GM23248 (cell line): ENCODE measurements around the gene CDH3. TPM values are rescaled to one million over a fixed set of nuclear protein-coding genes. Genes with fewer than 3 reads are reported as not detected.
A peak's percentile ranks its signal among the peaks of the same experiment; 100 is the strongest.

ENCODE experiments used
- DNase-seq: peaks from one replicate; pipeline ENCODE4 v3.0.0-alpha.2; 2015
- H2AFZ ChIP-seq: fragments of 200-600 bp; sonication (generic); 2 replicates; pipeline ENCODE4 v1.6.1; 2016; ENCODE audit warnings: antibody characterized with exemption
- H3F3A ChIP-seq: fragments of 200-600 bp; sonication (generic); 2 replicates; pipeline ENCODE4 v1.6.1; 2016; ENCODE audit warnings: mild to moderate bottlenecking, antibody characterized with exemption, mixed run types; ENCODE audit not compliant: insufficient read depth
- H3K27ac ChIP-seq: fragments of 200-600 bp; sonication (generic); 2 replicates; pipeline ENCODE4 v1.5.1; 2016; ENCODE audit warnings: mild to moderate bottlenecking
- H3K27me3 ChIP-seq: fragments of 200-600 bp; sonication (generic); replicated peaks from 2 replicates; pipeline ENCODE4 v1.6.1; 2016; ENCODE audit warnings: mild to moderate bottlenecking; ENCODE audit not compliant: insufficient read depth
- H3K36me3 ChIP-seq: fragments of 200-600 bp; sonication (generic); 2 replicates; pipeline ENCODE4 v1.6.1; 2016; ENCODE audit warnings: low read depth, mild to moderate bottlenecking
- H3K4me1 ChIP-seq: fragments of 200-600 bp; sonication (generic); 2 replicates; pipeline ENCODE4 v1.6.1; 2016; ENCODE audit warnings: mild to moderate bottlenecking; ENCODE audit not compliant: insufficient read depth
- H3K4me2 ChIP-seq: fragments of 200-600 bp; sonication (generic); one replicate; pipeline ENCODE4 v1.6.1; 2016; ENCODE audit warnings: mild to moderate bottlenecking; ENCODE audit not compliant: unreplicated experiment
- H3K4me3 ChIP-seq: fragments of 200-600 bp; sonication (generic); 2 replicates; pipeline ENCODE4 v1.5.1; 2016; ENCODE audit warnings: mild to moderate bottlenecking
- H3K79me2 ChIP-seq: fragments of 200-600 bp; sonication (generic); 2 replicates; pipeline ENCODE4 v1.6.1; 2016; ENCODE audit warnings: mild to moderate bottlenecking; ENCODE audit not compliant: insufficient read depth
- H3K9ac ChIP-seq: fragments of 200-600 bp; sonication (generic); 2 replicates; pipeline ENCODE4 v1.6.1; 2016; ENCODE audit warnings: mild to moderate bottlenecking
- H3K9me2 ChIP-seq: fragments of 200-600 bp; sonication (generic); 2 replicates; pipeline ENCODE4 v1.6.1; 2016; ENCODE audit warnings: mixed run types, mild to moderate bottlenecking, moderate library complexity; ENCODE audit not compliant: insufficient read depth
- H3K9me3 ChIP-seq: fragments of 200-600 bp; sonication (generic); one replicate; pipeline ENCODE4 v1.6.1; 2017; ENCODE audit warnings: low read depth
- H4K20me1 ChIP-seq: fragments of 200-600 bp; sonication (generic); 2 replicates; pipeline ENCODE4 v1.6.0; 2016; ENCODE audit not compliant: insufficient read depth
- EZH2 ChIP-seq: fragments of 200-600 bp; sonication (generic); IDR thresholded peaks from 2 replicates; pipeline ENCODE4 v1.6.1; 2018; ENCODE audit warnings: antibody characterized with exemption, mild to moderate bottlenecking; ENCODE audit not compliant: insufficient read depth, poor library complexity, severe bottlenecking
- EZH2phosphoT487 ChIP-seq: fragments of 200-600 bp; sonication (generic); IDR thresholded peaks from 2 replicates; pipeline ENCODE4 v1.6.1; 2018; ENCODE audit warnings: antibody characterized with exemption, moderate library complexity, mild to moderate bottlenecking, low read depth; ENCODE audit not compliant: insufficient read depth
- WGBS, 2 experiments: methylation state at CpG; one replicate each; pipeline ENCODE4 v1.1.6; 2015 to 2017; ENCODE audit warnings: low lambda C conversion rate in 2 of 2, low coverage in 1 of 2; ENCODE audit errors: missing lambda C conversion rate in 2 of 2; 5-methylcytosine and 5-hydroxymethylcytosine counted together
- in situ Hi-C: fragments of 300-500 bp; cut with MboI; formaldehyde crosslinking; loops from 2 replicates; pipeline ENCODE4 v1.15.0; 2020
- polyA plus RNA-seq: library from polyadenylated mRNA; unstranded; fragments of >200 nt; fragmentation: Nextera tagmentation; extraction: Ambion mirVana; gene quantifications from 2 replicates; pipeline ENCODE4 v1.2.1, GENCODE V29; 2016
- total RNA-seq: library from RNA; depleted of rRNA; stranded (reverse); fragments of >200 nt; shearing (Covaris generic); gene quantifications from 2 replicates; pipeline ENCODE4 v1.2.3, GENCODE V29; 2014

CDH3 gene
- total and polyA plus RNA-seq, 2 experiments from 2014 or later: not detected

DNA sequence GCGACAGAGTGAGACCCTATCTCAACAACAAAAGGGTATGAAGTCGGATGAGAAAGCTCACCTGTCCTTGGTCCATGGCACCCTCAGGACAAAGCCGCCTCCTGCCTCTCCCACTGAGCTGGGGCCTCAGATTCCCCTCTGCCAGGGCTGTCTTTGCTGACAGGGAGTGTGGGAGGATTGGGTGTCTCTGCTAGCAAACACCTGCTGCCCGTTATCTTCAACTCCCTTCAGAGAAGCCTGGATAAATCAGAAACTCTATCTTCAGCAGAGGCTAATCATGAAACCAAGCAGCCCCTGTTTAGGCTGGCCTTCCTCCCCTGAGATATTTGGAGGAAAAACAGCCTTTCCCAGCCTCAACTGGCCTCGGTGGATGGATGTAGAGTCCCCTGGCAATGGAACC is 55.7 kb downstream of the CDH3 start:
- Histone ChIP-seq H2AFZ (no peak overlapping the region), H3K9ac (no peak overlapping the region), H4K20me1 (no peaks in the 10 kb centered on the region), H3K4me1 (no peaks in the 10 kb centered on the region), H3K36me3 (no peaks in the 10 kb centered on the region), H3K27me3 (peaks cover 17% of the 10 kb centered on the region), H3K79me2 (no peaks in the 10 kb centered on the region), H3F3A (no peaks in the 10 kb centered on the region), H3K9me3 (no peaks in the 10 kb centered on the region), H3K4me3 (no peak overlapping the region), H3K27ac (no peak overlapping the region), H3K9me2 (no peaks in the 10 kb centered on the region), H3K4me2 (no peak overlapping the region)
- in situ Hi-C loops: loop anchor here (25.0 kb wide), 1 partner anchor 411 kb away; the partner anchor contains the start of gene HAS3
- TF ChIP-seq EZH2: no peak
- WGBS, 2 experiments: 64 to 71% methylated on average over 5 of the region's 5 CpGs
- DNase-seq: no peak

DNA sequence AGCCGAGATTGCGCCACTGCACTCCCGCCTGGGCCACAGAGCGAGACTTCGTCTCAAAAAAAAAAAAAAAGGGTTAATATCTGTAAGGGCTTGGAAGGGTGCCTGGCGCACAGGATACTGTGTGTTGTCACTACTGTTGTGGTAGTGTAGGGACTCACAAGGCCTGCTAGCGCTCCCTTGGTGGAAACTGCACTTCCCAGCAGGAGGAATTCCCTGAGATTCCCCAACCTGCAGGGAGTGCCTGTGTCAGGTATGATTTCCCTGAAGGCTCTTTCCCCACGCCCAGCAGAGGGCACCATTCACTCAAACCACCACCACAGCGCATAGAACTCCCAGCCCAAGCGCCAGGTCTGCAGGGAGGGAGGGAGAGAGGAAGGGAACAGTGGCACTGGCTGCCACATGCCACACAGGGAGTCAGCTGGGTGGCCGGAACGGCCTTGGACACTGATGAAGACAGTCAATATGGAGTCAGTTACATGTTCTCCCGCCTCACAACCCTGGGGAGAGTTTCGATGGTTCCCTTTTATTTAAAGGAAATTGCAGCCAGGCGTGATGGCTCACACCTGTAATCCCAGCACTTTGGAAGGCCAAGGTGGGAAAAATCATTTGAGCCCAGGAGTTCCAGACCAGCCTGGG is 59.2 kb downstream of the CDH3 start:
- Histone ChIP-seq H3F3A (no peaks in the 10 kb centered on the region), H3K4me1 (no peaks in the 10 kb centered on the region), H3K9me2 (no peaks in the 10 kb centered on the region), H3K4me3 (no peak overlapping the region), H3K27ac (no peak overlapping the region), H3K4me2 (no peak overlapping the region), H3K9me3 (no peaks in the 10 kb centered on the region), H4K20me1 (no peaks in the 10 kb centered on the region), H3K9ac (no peak overlapping the region), H2AFZ (no peak overlapping the region), H3K27me3 (peaks cover 3% of the 10 kb centered on the region; the same call in 1 of the 2 replicates), H3K79me2 (no peaks in the 10 kb centered on the region), H3K36me3 (no peaks in the 10 kb centered on the region)
- WGBS, 2 experiments: 32 to 34% methylated on average over 13 to 15 of the region's 15 CpGs
- DNase-seq: peak; percentile 76
- in situ Hi-C loops: loop anchor here (25.0 kb wide), 1 partner anchor 408 kb away; the partner anchor contains the start of gene HAS3
- no peak for TF ChIP-seq EZH2phosphoT487
- no peak for TF ChIP-seq EZH2

DNA sequence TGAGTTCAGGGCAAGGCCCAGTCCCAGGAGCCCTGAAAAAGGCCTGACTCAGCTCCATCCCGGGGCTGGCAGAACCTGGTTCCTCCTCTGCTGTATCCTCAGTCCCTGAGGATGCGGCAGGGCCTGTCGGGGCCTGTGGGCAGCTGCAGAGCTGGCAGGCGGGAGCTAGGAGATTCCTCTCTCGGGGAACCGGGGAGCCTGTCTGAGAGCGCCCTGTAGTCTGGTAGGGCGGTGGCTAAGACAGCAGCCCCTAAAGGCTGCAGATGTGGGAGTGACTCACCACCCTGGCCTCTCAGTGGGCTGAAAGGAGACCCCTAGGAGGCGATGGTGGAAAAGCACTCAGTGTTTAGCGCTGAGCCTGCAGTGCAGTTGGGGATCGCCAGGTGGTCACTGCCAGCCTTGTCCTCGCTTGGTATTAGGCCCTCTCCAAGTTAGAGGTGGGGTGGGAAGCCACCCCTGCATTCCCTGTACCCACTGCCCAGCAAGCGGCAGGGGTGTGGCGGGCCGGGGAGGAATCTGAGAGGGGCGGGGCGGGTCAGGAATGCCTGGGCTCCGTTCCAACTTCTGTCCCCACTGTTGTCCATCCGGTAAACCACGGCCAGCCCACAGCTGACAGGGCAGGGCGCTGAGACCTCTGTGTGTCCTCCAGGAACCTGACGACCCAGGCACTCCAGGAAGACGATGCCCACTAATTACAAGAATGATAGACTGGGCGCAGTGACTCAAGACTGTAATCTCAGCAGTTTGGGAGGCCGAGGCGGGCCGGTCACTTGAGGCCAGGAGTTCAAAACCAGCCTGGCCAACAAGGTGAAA is 62.4 kb downstream of the CDH3 start:
- Histone ChIP-seq H3K9me2 (no peaks in the 10 kb centered on the region), H3K4me1 (no peaks in the 10 kb centered on the region), H3F3A (no peaks in the 10 kb centered on the region), H3K9me3 (no peaks in the 10 kb centered on the region), H3K79me2 (no peaks in the 10 kb centered on the region), H3K9ac (no peak overlapping the region), H3K4me3 (no peak overlapping the region), H3K27ac (no peak overlapping the region), H3K4me2 (no peak overlapping the region), H3K36me3 (no peaks in the 10 kb centered on the region), H4K20me1 (no peaks in the 10 kb centered on the region), H2AFZ (no peak overlapping the region), H3K27me3 (peaks cover 13% of the 10 kb centered on the region; the same call in 1 of the 2 replicates)
- in situ Hi-C loops: loop anchor here (25.0 kb wide), 1 partner anchor 405 kb away; the partner anchor contains the start of gene HAS3
- WGBS, 2 experiments: 54 to 55% methylated on average over 24 to 27 of the region's 27 CpGs
- no peak for DNase-seq
- no peak for TF ChIP-seq EZH2phosphoT487
- no peak for TF ChIP-seq EZH2

- H2AFZ ChIP-seq: no peak overlapping the region
- in situ Hi-C loops: loop anchor here (25.0 kb wide), 1 partner anchor 402 kb away; the partner anchor contains the start of gene HAS3
- TF ChIP-seq EZH2phosphoT487 (no peak), EZH2 (no peak)
- H3K27me3 ChIP-seq: peaks cover 19% of the 10 kb centered on the region
- no peaks in the 10 kb centered on the region for H3K79me2 ChIP-seq
- no peak overlapping the region for H3K27ac ChIP-seq
- no peaks in the 10 kb centered on the region for H3K4me1 ChIP-seq
- no peaks in the 10 kb centered on the region for H3K9me3 ChIP-seq
- no peaks in the 10 kb centered on the region for H3F3A ChIP-seq
- H3K36me3 ChIP-seq: no peaks in the 10 kb centered on the region
- no peak overlapping the region for H3K4me2 ChIP-seq
- 81 to 88% methylated on average over 5 of the region's 5 CpGs for WGBS, 2 experiments
- H4K20me1 ChIP-seq: no peaks in the 10 kb centered on the region
- no peak overlapping the region for H3K4me3 ChIP-seq
- H3K9ac ChIP-seq: no peak overlapping the region
- no peak for DNase-seq
- no peaks in the 10 kb centered on the region for H3K9me2 ChIP-seq
Observed at GRCh38 chr16:68710211-68710610, 65.1 kb downstream of the CDH3 start.
